HepG2 (cell line): Measurements from ENCODE around the gene JADE2. TPM values are rescaled to one million over a fixed set of nuclear protein-coding genes. Genes with fewer than 3 reads are reported as not detected.

Source experiments
- ATAC-seq: fragments of 200-7000 bp; cut with Tn5 transposase; 3 replicates; pipeline ENCODE4 v1.9.1; 2020; ENCODE audit warnings: mild to moderate bottlenecking, moderate library complexity
- BruUV-seq: library from RNA; stranded (reverse); fragments of 400-500 nt; replicated peaks from 2 replicates; lab custom pipeline; 2021; lab: Mats Ljungman, UMichigan
- CTCF ChIA-PET: fragments of 300-600 bp; formaldehyde crosslinking; extraction: SDS; loops from one replicate; lab custom pipeline; 2021; ENCODE audit warnings: low total read pairs, inconsistent platforms, low intra/inter-chr PET ratio; lab: Yijun Ruan, JAX
- POLR2A ChIA-PET: fragments of 350-600 bp; sonication (Branson Sonifier 250); formaldehyde crosslinking; loops from one replicate; lab custom pipeline; 2020; ENCODE audit warnings: antibody characterized with exemption, inconsistent platforms; lab: Yijun Ruan, JAX
- DNase-seq: peaks from one replicate; pipeline ENCODE4 v3.0.0-alpha.2; 2015; ENCODE audit warnings: low spot score
- FAIRE-seq: peaks from 3 replicates; lab custom pipeline; 2011; peaks lifted over from hg19 to GRCh38; lab: Jason Lieb, UNC
- H2AFZ ChIP-seq: one replicate; pipeline ENCODE4 v1.6.1; 2011; ENCODE audit warnings: low read length, inconsistent platforms
- H3K27ac ChIP-seq: fragments of 300-600 bp; 3 replicates; pipeline ENCODE4 v1.8.0; 2011; ENCODE audit warnings: mixed run types, mild to moderate bottlenecking, mixed read lengths, low read length, inconsistent platforms; ENCODE audit not compliant: insufficient read depth; ENCODE audit errors: extremely low read length
- H3K27me3 ChIP-seq, 2 experiments: fragments of 200-600 bp in 1 of 2; 2 replicates in 1 of 2; 3 replicates in 1 of 2; pipeline versions ENCODE4 v1.6.0 to v1.8.0; 2011; ENCODE audit warnings: low read length in 2 of 2, mild to moderate bottlenecking in 2 of 2, moderate library complexity in 2 of 2, inconsistent platforms in 1 of 2; ENCODE audit not compliant: insufficient read depth in 2 of 2, control insufficient read depth in 1 of 2
- H3K36me3 ChIP-seq, 2 experiments: fragments of 200-600 bp in 1 of 2; replicated peaks in 1 of 2; 2 replicates in 1 of 2; 3 replicates in 1 of 2; pipeline versions ENCODE4 v1.5.1 to v1.8.0; 2011; ENCODE audit warnings: low read length in 2 of 2, inconsistent platforms in 1 of 2; ENCODE audit not compliant: insufficient read depth in 2 of 2, control insufficient read depth in 1 of 2
- H3K4me1 ChIP-seq: 2 replicates; pipeline ENCODE4 v1.5.1; 2012; ENCODE audit warnings: low read length, inconsistent platforms; ENCODE audit not compliant: insufficient read depth
- H3K4me2 ChIP-seq: 2 replicates; pipeline ENCODE4 v1.6.0; 2011; ENCODE audit warnings: low read depth, low read length, inconsistent platforms
- H3K4me3 ChIP-seq, 3 experiments: fragments of 200-600 bp in 1 of 3; sonication (generic), shearing (Covaris generic) in 1 of 3; replicated peaks in 1 of 3; 2 replicates each; pipeline ENCODE4 v1.5.1; 2011 to 2016; ENCODE audit warnings: low read length in 3 of 3, inconsistent platforms in 2 of 3, low read depth in 2 of 3, mild to moderate bottlenecking in 2 of 3, control low read depth in 1 of 3, mixed read lengths in 1 of 3; ENCODE audit not compliant: insufficient read depth in 1 of 3
- H3K79me2 ChIP-seq: one replicate; pipeline ENCODE4 v1.6.1; 2011; ENCODE audit warnings: low read length, inconsistent platforms; ENCODE audit not compliant: insufficient read depth
- H3K9ac ChIP-seq: 2 replicates; pipeline ENCODE4 v1.6.0; 2011; ENCODE audit warnings: mild to moderate bottlenecking, low read depth, low read length, inconsistent platforms; ENCODE audit not compliant: insufficient read depth
- H3K9me3 ChIP-seq: 2 replicates; pipeline ENCODE4 v1.5.1; 2012; ENCODE audit warnings: mild to moderate bottlenecking, low read length
- H4K20me1 ChIP-seq: 2 replicates; pipeline ENCODE4 v1.6.0; 2011; ENCODE audit warnings: inconsistent platforms, mild to moderate bottlenecking, low read length, moderate library complexity; ENCODE audit not compliant: insufficient read depth
- CBFB ChIP-seq: sonication (generic); formaldehyde crosslinking; IDR thresholded peaks from 2 replicates; pipeline ENCODE4 v1.4.0; 2020; ENCODE audit warnings: missing genetic modification reagents
- FOXP1 ChIP-seq, 2 experiments: fragments of 450-650 bp in 1 of 2; IDR thresholded peaks; 2 replicates each; pipeline ENCODE4 v1.6.1; 2017 to 2018; ENCODE audit warnings: antibody characterized with exemption in 1 of 2
- JARID2 ChIP-seq: sonication (generic); formaldehyde crosslinking; IDR thresholded peaks from 2 replicates; pipeline ENCODE4 v1.8.1; 2023; ENCODE audit warnings: missing genetic modification reagents, inconsistent platforms; ENCODE audit not compliant: insufficient replicate concordance
- RXRA ChIP-seq: sonication (generic); formaldehyde crosslinking; IDR thresholded peaks from 2 replicates; pipeline ENCODE4 v1.5.1; 2020; ENCODE audit warnings: missing genetic modification reagents
- ZFY ChIP-seq: sonication (generic); formaldehyde crosslinking; IDR thresholded peaks from 2 replicates; pipeline ENCODE4 v1.4.0; 2020; ENCODE audit warnings: missing genetic modification reagents
- ZNF547 ChIP-seq: sonication (generic); formaldehyde crosslinking; IDR thresholded peaks from 2 replicates; pipeline ENCODE4 v1.5.1; 2020; ENCODE audit warnings: mild to moderate bottlenecking, missing genetic modification reagents
- ZNF549 ChIP-seq: sonication (generic); formaldehyde crosslinking; IDR thresholded peaks from 2 replicates; pipeline ENCODE4 v1.5.0; 2020; ENCODE audit warnings: missing genetic modification reagents
- ZNF687 ChIP-seq: sonication (generic); formaldehyde crosslinking; IDR thresholded peaks from 2 replicates; pipeline ENCODE4 v1.5.1; 2020; ENCODE audit warnings: mild to moderate bottlenecking, missing genetic modification reagents, moderate library complexity
- ZNF781 ChIP-seq: sonication (generic); formaldehyde crosslinking; IDR thresholded peaks from 2 replicates; pipeline ENCODE4 v1.5.1; 2020; ENCODE audit warnings: borderline replicate concordance, mild to moderate bottlenecking, missing genetic modification reagents; ENCODE audit errors: not compliant biosample characterization
- ZNF879 ChIP-seq: sonication (generic); formaldehyde crosslinking; IDR thresholded peaks from 2 replicates; pipeline ENCODE4 v1.8.1; 2023; ENCODE audit warnings: missing genetic modification reagents
- ZSCAN21 ChIP-seq: sonication (generic); formaldehyde crosslinking; IDR thresholded peaks from 2 replicates; pipeline ENCODE4 v1.8.0; 2022; ENCODE audit warnings: mild to moderate bottlenecking, missing genetic modification reagents, moderate library complexity, borderline replicate concordance
- WGBS: methylation state at CpG from one replicate; pipeline ENCODE4 v1.1.6; 2017; ENCODE audit warnings: low lambda C conversion rate; 5-methylcytosine and 5-hydroxymethylcytosine counted together
- in situ Hi-C: cut with HindIII; loops from 2 replicates; pipeline ENCODE4 v1.10.0; 2017; ENCODE audit warnings: low pct_unique_long_range_greater_than_20kb; ENCODE audit not compliant: extremely low pct_ligation_motif_present
- intact Hi-C: fragments of 100-400 bp; cut with micrococcal nuclease; formaldehyde crosslinking; loops from one replicate; pipeline ENCODE4 v1.10.0; 2022; ENCODE audit not compliant: unreplicated experiment
- polyA plus RNA-seq, 8 experiments: library from polyadenylated mRNA; depleted of rRNA in 3 of 8; stranded (reverse) in 7 of 8; unstranded in 1 of 8; fragments of >200 nt; fragmentation: Illumina TruSeq in 4 of 8; extraction: Trizol in 4 of 8; gene quantifications; 2 replicates each; pipeline versions ENCODE4 v1.2.1 to v1.2.3, GENCODE V29; 2011 to 2016; ENCODE audit warnings: low read depth in 4 of 8, missing spikeins in 1 of 8, mixed read lengths in 1 of 8; ENCODE audit not compliant: insufficient read depth in 1 of 8
- total RNA-seq, 5 experiments: library from RNA; depleted of rRNA; stranded (reverse); fragments of >200 nt; fragmentation: Illumina TruSeq; extraction: Trizol; gene quantifications; 2 replicates each; pipeline ENCODE4 v1.2.3, GENCODE V29; 2016; ENCODE audit warnings: low read depth in 1 of 5

Gene JADE2
- total and polyA plus RNA-seq, 2 of the 13 experiments (the other 11 are each of a cell fraction or from before 2014, with no cell fraction given), result 7.5 to 15.1 TPM

GRCh38 chr5:134530301-134531077, 5.0 kb downstream of the JADE2 start:
- intact Hi-C loops, result no loop called here
- no TSS peak for BruUV-seq
- no peak for ATAC-seq

More at GRCh38 chr5:134530301-134531077, 5.0 kb downstream of the JADE2 start:
- H3K79me2 ChIP-seq, result peaks cover 36% of the 10 kb centered on the region
- H2AFZ ChIP-seq, result no peak overlapping the region
- peaks cover 32% of the 10 kb centered on the region for H3K4me1 ChIP-seq
- H3K4me3 ChIP-seq, result no peak overlapping the region
- H3K27me3 ChIP-seq, result no peaks in the 10 kb centered on the region
- DNase-seq, result no peak
- TF ChIP-seq ZNF879 (CRISPR knock-in tag), result no peak
- TF ChIP-seq ZNF549, result peak; percentile 88
- 0 out of 2 replicates have a peak, but pooled peaks have one; percentile 16 for TF ChIP-seq RXRA (CRISPR knock-in tag)
- TF ChIP-seq ZNF547 (CRISPR knock-in tag), result no peak
- TF ChIP-seq ZFY (CRISPR knock-in tag), result peak; percentile 30; the same call in 1 of the 2 replicates
- no peak for TF ChIP-seq ZNF781 (CRISPR knock-in tag)
- TF ChIP-seq ZNF687 (CRISPR knock-in tag), result 0 out of 2 replicates have a peak, but pooled peaks have one; percentile 16
- TF ChIP-seq CBFB (CRISPR knock-in tag), result no peak
- no peak for TF ChIP-seq FOXP1 (IDR thresholded peaks at IDR 0.05)
- TF ChIP-seq FOXP1 (CRISPR knock-in tag; IDR thresholded peaks at IDR 0.05), result 0 out of 2 replicates have a peak, but pooled peaks have one; percentile 12
- no peak for TF ChIP-seq JARID2 (CRISPR knock-in tag)
- TF ChIP-seq ZSCAN21 (CRISPR knock-in tag), result no peak
- POLR2A ChIA-PET, result interaction anchor here (1.3 to 2.0 kb wide), 2 partner anchors 25 to 27 kb away, joined by 4 to 5 read pairs; no protein-coding TSS in a partner anchor
- WGBS, result 79% methylated on average over 8 of the region's 8 CpGs
- peak overlapping the region; percentile 40; the same call in 1 of the 2 replicates for H3K4me2 ChIP-seq
- CTCF ChIA-PET, result no interaction called here
- 0 out of 5 replicates have a peak, but pooled peaks cover 2 to 3% of the 10 kb centered on the region in 2 experiments for H3K36me3 ChIP-seq
- no peak overlapping the region for H3K9ac ChIP-seq
- no peaks in the 10 kb centered on the region for H3K9me3 ChIP-seq
- no peak for FAIRE-seq
- H3K27ac ChIP-seq, result no peak overlapping the region
- 0 out of 2 replicates have a peak, but pooled peaks cover 3% of the 10 kb centered on the region for H4K20me1 ChIP-seq
- in situ Hi-C loops, result no loop called here
